Testis (tissue), 3 donors: ENCODE results near the gene ROM1. TPM values are rescaled to one million over a fixed set of nuclear protein-coding genes. Genes with fewer than 3 reads are reported as not detected.

Experiments used
- DNase-seq: peaks from one replicate; pipeline ENCODE4 v3.0.0-alpha.2; 2019
- H3K27ac ChIP-seq, 2 donors: fragments of 200-600 bp; sonication (generic); one replicate each; pipeline ENCODE4 v1.5.1; 2019
- H3K27me3 ChIP-seq: fragments of 200-600 bp; sonication (generic); one replicate; pipeline ENCODE4 v1.5.1; 2019
- H3K36me3 ChIP-seq: fragments of 200-600 bp; sonication (generic); one replicate; pipeline ENCODE4 v1.5.1; 2017; ENCODE audit warnings: low read depth; ENCODE audit errors: missing control alignments
- H3K4me1 ChIP-seq: fragments of 200-600 bp; sonication (generic); one replicate; pipeline ENCODE4 v1.5.1; 2019
- H3K4me3 ChIP-seq, 2 donors: fragments of 200-600 bp; sonication (generic); one replicate each; pipeline ENCODE4 v1.5.1; 2017 to 2019
- H3K9me3 ChIP-seq: fragments of 200-600 bp; sonication (generic); one replicate; pipeline ENCODE4 v1.5.1; 2017
- CTCF ChIP-seq, 3 experiments: fragments of 450-650 bp in 2 of 3; fragments of 200-600 bp in 1 of 3; sonication (generic) in 1 of 3; IDR thresholded peaks; one replicate each; pipeline ENCODE4 v1.5.1; 2016 to 2019; ENCODE audit warnings: antibody characterized with exemption in 3 of 3, mild to moderate bottlenecking in 2 of 3, moderate library complexity in 1 of 3
- POLR2A ChIP-seq: fragments of 450-650 bp; IDR thresholded peaks from one replicate; pipeline ENCODE4 v1.6.1; 2017; ENCODE audit warnings: antibody characterized with exemption, mild to moderate bottlenecking, moderate library complexity
- WGBS, 2 donors: methylation state at CpG; one replicate each; pipeline ENCODE4 v1.1.5; 2018; 5-methylcytosine and 5-hydroxymethylcytosine counted together
- intact Hi-C: fragments of 100-400 bp; cut with DNase I; formaldehyde crosslinking; loops from one replicate; pipeline ENCODE4 v1.15.1; 2023; ENCODE audit warnings: low total_unique reads
- polyA plus RNA-seq: library from polyadenylated mRNA; stranded (reverse); fragments of 350-450 nt; fragmentation: Illumina TruSeq; extraction: RNeasy Lipid Tissue Mini Kit (QIAGEN cat#74804); gene quantifications from one replicate; pipeline ENCODE4 v1.2.3, GENCODE V29; 2014; ENCODE audit warnings: low read depth, low replicate concordance; ENCODE audit not compliant: insufficient read depth
- total RNA-seq, 2 donors: library from RNA; depleted of rRNA; stranded (reverse); fragments of >200 nt; gene quantifications; one replicate each; pipeline ENCODE4 v1.2.3, GENCODE V29; 2016

Gene ROM1
- total and polyA plus RNA-seq, 3 donors from 2014 or later, result 6.1 to 9.7 (median 9.0) TPM

DNA sequence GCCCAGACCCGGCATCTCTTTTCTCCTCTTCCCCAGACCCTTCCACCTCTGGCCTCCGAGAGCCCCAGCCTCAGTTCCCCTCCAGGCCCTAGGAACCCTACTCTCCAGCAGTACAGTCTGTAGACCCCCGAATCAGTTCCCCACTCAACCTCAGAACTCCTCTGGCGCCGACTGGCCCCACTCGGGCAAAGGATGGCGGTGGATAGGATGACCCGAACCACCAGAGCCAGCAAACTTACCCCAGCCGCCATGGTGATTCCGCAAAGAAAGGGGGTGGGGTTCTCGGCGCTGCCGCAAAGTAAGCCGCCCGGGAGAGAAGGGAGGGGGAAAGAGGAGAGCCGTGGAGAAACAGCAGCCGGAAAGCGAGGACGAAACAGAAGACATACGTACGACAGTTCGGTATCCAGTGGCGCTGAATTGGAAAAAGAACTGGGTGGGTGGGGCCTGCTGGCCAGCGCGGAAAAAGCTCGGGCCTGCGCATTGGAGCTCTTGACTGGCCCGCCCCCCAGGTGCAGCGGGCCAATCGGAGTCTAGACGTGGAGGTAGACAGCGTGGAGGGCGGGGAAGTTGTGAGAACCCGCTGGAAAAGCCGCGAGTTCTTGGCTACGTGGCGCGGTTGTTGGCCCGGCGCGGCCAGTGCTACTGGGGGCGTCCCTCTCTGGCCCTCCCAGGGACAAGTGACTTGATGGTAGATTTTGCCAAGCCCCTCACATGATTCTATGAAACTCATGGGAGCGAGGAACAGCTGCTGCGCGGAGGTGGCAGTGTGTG, 39.3 kb upstream of the ROM1 start, which contains the start of gene EEF1G:
Gene EEF1G (minus strand): TSS at position 300 of the 771 bp plus-strand sequence. CDS start 49 bp downstream, at position 251.
- H3K27ac ChIP-seq, result peak within 1 kb of the TSS; percentile 90 to 95
- WGBS, 2 donors, result 0% methylated on average over 41 to 46 of the region's 46 CpGs
- peak; percentile 100 for DNase-seq
- TF ChIP-seq CTCF (IDR thresholded peaks at IDR 0.05) (no peak), POLR2A (peak; percentile 74)
- H3K36me3 ChIP-seq, result no peaks in the 10 kb centered on the region
- H3K27me3 ChIP-seq, result no peaks in the 10 kb centered on the region
- H3K9me3 ChIP-seq, result no peaks in the 10 kb centered on the region
- intact Hi-C loops, result no loop called here
- H3K4me1 ChIP-seq, result peaks cover 28% of the 10 kb centered on the region
- peak within 1 kb of the TSS; percentile 69 to 95 for H3K4me3 ChIP-seq

- H3K9me3 ChIP-seq, result no peaks in the 10 kb centered on the region
- WGBS, 2 donors, result 0% methylated on average over 23 to 33 of the region's 33 CpGs
- TF ChIP-seq POLR2A (no peak), CTCF (IDR thresholded peaks at IDR 0.05) (no peak)
- DNase-seq, result peak; percentile 58
- intact Hi-C loops, result no loop called here
- H3K4me1 ChIP-seq, result peaks cover 28% of the 10 kb centered on the region
- H3K36me3 ChIP-seq, result no peaks in the 10 kb centered on the region
- H3K27ac ChIP-seq, result peak overlapping the region; percentile 87 to 95
- H3K27me3 ChIP-seq, result no peaks in the 10 kb centered on the region
- peak overlapping the region; percentile 69 to 95 for H3K4me3 ChIP-seq
Measured at GRCh38 chr11:62574363-62575071, 38.5 kb upstream of the ROM1 start.

DNA sequence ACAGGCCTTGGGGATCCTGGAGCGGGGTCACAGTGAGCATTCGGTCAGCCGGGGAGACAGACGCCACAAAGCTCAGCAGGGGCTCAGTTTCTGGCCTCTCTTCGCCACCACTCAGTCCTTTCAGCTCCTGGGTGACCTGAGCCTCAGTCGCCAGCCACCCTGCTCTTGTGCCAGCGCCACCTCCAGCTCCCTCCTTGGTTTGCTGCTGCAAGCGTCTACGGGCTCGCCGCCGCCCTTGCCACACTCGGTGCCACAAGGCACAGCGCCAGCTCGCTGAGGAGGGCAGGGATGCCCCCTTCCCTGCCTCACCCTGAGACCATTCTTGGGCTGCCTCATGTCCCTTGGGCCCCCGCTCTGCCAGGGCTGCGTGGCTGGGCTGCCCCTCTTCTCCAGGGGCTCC, 37.9 kb upstream of the ROM1 start:
- no peaks in the 10 kb centered on the region for H3K9me3 ChIP-seq
- 37 to 40% methylated on average over 10 to 17 of the region's 17 CpGs for WGBS, 2 donors
- peak overlapping the region; percentile 69 to 95 for H3K4me3 ChIP-seq
- H3K4me1 ChIP-seq, result peaks cover 28% of the 10 kb centered on the region
- intact Hi-C loops, result no loop called here
- no peaks in the 10 kb centered on the region for H3K27me3 ChIP-seq
- H3K36me3 ChIP-seq, result no peaks in the 10 kb centered on the region
- TF ChIP-seq CTCF (IDR thresholded peaks at IDR 0.05) (no peak), POLR2A (no peak)
- no peak for DNase-seq
- H3K27ac ChIP-seq, result peak overlapping the region; percentile 87 to 95

- Histone ChIP-seq H3K4me1 (peaks cover 28% of the 10 kb centered on the region), H3K27me3 (no peaks in the 10 kb centered on the region), H3K4me3 (no peak overlapping the region), H3K27ac (peak overlapping the region; percentile 87 to 95), H3K36me3 (no peaks in the 10 kb centered on the region), H3K9me3 (no peaks in the 10 kb centered on the region)
- 69 to 70% methylated on average over 14 of the region's 14 CpGs for WGBS, 2 donors
- no peak for DNase-seq
- TF ChIP-seq POLR2A (no peak), CTCF (IDR thresholded peaks at IDR 0.05) (no peak)
- intact Hi-C loops, result no loop called here
Measured at GRCh38 chr11:62575837-62576236, 37.2 kb upstream of the ROM1 start.
